ENCODE data around the gene RCSD1.

The RCSD1 gene

GRCh38 chr1:167641786-167642500 lies 11.9 kb downstream of the RCSD1 start:
- DNase-seq (ENCODE audit: low spot score), result no peak

GRCh38 chr1:167642501-167642826 lies 12.4 kb downstream of the RCSD1 start:
- DNase-seq (ENCODE audit: low spot score), result no peak

GRCh38 chr1:167643441-167643840 lies 13.4 kb downstream of the RCSD1 start:
- DNase-seq (ENCODE audit: low spot score), result no peak

GRCh38 chr1:167644551-167644950 lies 14.5 kb downstream of the RCSD1 start:
- DNase-seq (ENCODE audit: low spot score), result no peak

- no peak for DNase-seq (ENCODE audit: low spot score)
Observed at GRCh38 chr1:167645140-167645541, 15.1 kb downstream of the RCSD1 start.

GRCh38 chr1:167645625-167646414 lies 15.8 kb downstream of the RCSD1 start:
- DNase-seq (ENCODE audit: low spot score), result no peak

GRCh38 chr1:167648252-167648849 lies 18.3 kb downstream of the RCSD1 start:
- no peak for DNase-seq (ENCODE audit: low spot score)

- no peak for DNase-seq (ENCODE audit: low spot score)
Observed at GRCh38 chr1:167648978-167649744, 19.1 kb downstream of the RCSD1 start.

- no peak for DNase-seq (ENCODE audit: low spot score)
Observed at GRCh38 chr1:167650269-167651160, 20.5 kb downstream of the RCSD1 start.

- no peak for DNase-seq (ENCODE audit: low spot score)
Observed at GRCh38 chr1:167651161-167651693, 21.2 kb downstream of the RCSD1 start.

GRCh38 chr1:167654975-167655575 lies 25.0 kb downstream of the RCSD1 start:
- no peak for DNase-seq (ENCODE audit: low spot score)

GRCh38 chr1:167656657-167657056 lies 26.6 kb downstream of the RCSD1 start:
- DNase-seq (ENCODE audit: low spot score), result no peak

GRCh38 chr1:167658574-167659328 lies 28.7 kb downstream of the RCSD1 start:
- DNase-seq (ENCODE audit: low spot score), result no peak

- no peak for DNase-seq (ENCODE audit: low spot score)
Observed at GRCh38 chr1:167659450-167659849, 29.4 kb downstream of the RCSD1 start.

- no peak for DNase-seq (ENCODE audit: low spot score)
Observed at GRCh38 chr1:167659881-167660280, 29.8 kb downstream of the RCSD1 start.

GRCh38 chr1:167661527-167662426 lies 31.7 kb downstream of the RCSD1 start:
- no peak for DNase-seq (ENCODE audit: low spot score)

GRCh38 chr1:167663002-167663772 lies 33.2 kb downstream of the RCSD1 start:
- no peak for DNase-seq (ENCODE audit: low spot score)

- no peak for DNase-seq (ENCODE audit: low spot score)
Observed at GRCh38 chr1:167665469-167665868, 35.4 kb downstream of the RCSD1 start.
